ENCODE data around the gene MFSD2B.

DNA sequence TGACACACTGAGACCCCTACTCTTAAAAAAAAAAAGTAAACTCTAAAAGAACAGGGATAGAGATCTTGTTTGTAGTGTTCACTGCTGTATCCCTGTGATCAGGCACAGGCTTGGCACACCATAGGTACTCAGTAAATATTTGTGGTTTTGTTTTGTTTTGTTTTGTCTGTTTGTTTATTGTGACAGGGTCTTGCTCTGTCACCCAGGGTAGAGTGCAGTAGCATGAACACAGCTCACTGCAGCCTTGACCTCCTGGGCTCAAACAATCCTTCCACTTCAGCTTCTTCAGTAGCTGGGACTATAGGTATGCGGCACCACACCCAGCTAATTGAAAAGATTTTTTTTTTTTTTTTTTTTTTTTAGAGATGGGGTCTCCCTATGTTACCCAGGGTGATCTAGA is 43.1 kb downstream of the MFSD2B start:
- TF ChIP-seq CTCF (IDR thresholded peaks at IDR 0.05) (no peak), POLR2A (IDR thresholded peaks at IDR 0.05) (no peak), POLR2AphosphoS5 (IDR thresholded peaks at IDR 0.05) (no peak), EP300 (IDR thresholded peaks at IDR 0.05) (no peak)

All from suprapubic skin (tissue), 4 donors.